CD4-positive, alpha-beta T cell treated with Interleukin-17A for 1 hour (primary cell): Measurements from ENCODE around the gene HOXB7.

Source experiments
- DNase-seq: peaks from one replicate; pipeline ENCODE4 v3.0.0-alpha.2; 2020

The HOXB7 gene

DNA sequence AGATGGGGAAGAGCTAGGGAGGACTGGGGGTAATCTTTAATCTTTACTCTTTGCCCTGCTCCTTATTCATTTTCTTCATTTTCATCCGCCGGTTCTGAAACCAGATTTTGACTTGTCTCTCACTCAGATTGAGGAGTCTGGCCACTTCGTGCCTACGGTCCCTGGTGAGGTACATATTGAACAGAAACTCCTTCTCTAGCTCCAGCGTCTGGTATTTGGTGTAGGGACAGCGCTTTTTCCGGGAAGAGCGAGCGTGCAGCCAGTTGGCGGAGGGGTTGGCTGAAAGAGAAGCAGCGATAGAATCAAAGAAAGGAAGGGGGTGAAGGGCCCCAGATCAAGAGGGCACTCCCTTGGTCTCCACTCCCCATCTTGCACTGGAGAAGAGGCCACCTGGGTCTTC lies 12.0 kb upstream of the HOXB7 start:
- no peak for DNase-seq

DNA sequence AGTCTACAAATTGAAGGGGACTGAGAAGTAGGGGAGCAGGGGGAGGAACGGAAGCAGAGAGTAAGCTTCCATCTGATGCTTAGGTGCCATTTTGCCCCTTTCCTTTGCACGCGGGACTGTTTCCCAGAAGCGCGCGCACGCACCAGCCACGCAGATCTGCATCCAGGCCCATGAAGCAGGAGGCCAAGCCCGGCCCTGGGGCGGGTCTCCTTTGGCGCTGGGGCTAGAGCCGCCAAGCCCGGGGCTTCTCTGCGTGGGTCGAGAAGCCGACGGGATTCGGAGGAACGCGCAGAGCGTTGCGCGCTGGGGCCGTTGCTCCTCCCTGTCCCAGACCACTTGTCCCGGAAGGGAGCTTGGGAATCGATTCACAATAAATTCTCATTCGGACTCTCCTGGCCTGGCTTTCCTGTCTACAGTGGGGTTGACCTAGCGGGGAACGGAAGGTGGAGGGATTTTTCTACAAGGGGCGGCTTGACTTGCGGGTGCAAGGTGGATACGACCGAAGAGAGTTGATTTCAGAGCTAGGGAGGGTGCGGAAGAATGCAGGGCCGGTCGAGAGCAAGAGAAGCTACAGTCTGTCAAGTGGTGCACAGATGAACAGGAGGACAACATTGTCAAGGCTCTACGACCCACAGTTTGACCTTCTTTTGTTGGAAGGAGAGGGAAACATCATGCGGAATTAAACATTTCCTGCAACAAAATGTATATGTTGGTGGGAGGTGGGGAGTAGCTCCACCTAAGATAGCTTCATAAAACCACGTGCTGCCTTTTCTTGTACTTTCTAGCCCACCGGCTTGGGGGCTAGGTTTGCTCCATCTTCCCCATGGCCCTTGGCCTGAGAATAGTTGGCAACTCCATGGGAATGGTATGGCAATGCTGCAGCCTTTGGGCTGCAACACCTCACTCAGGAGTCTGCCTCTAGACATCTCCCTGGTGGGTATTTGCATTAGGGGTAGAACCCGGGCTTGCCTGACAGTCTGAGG lies 10.9 kb upstream of the HOXB7 start:
- DNase-seq = no peak

GRCh38 chr17:48620461-48621139 lies 9.8 kb upstream of the HOXB7 start:
- no peak for DNase-seq

DNA sequence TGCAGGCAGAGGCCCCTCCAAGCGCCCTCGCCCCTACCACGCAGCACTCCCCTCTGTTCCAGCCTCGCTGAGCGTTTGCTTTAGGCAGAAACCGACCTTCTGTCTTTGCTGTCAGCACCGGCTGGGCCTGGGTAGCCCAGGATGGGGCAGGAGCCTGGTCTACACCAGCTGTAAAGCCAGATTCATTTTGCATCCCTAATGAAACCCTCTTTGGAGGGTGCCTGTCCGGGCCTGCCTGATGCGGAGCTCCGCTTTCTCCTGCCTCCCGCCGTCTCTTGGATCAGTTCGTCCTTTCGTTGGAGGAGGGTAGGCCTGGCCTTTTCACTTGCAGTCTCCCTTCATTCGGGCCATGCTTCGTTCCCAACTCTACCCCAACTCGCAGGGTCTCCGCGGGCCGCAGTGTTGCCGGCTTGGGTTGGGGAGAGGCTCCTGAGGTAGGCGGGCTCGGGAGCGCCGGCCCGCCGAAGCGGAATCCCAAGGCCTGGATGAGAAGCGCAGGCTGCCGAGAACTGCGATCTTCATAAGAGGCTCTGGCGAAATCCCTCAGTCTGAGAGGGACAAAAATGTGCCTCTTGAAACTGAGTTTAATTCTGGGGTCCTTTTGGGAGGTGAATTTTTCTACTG lies 9.1 kb upstream of the HOXB7 start:
- no peak for DNase-seq

DNA sequence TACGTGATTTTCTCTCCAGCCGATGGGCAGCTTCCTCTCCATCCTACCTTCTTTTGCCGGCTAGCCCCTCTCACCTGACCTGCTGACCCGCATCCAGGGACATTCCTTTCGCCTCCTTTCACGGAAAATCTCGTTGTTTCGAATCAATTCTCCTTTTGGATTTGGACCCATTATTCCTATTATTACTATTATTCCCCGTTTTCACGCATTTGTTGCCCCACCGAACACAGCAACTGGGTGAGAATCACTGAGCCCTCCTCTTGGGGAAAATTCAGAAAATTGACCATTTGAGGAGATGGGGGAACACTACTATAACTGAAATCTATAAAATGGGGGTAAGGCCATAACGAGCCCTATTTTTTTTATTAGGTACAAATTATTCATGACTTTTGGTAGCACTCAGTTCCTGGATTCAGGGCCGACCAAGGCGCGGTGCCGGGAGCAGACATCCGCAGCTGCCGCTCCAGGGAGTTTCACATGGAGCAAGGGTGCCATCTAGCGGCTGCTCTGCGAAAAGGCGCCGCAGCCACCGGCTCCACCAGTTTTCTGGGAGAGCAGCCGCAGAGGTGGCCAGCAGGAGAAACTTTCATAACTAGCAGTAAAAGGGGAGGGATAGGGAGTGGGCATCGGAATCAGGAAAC lies 7.6 kb upstream of the HOXB7 start:
- DNase-seq = peak; percentile 87

- no peak for DNase-seq
These were observed 6.8 kb upstream of the HOXB7 start for GRCh38 chr17:48617471-48618255.

DNA sequence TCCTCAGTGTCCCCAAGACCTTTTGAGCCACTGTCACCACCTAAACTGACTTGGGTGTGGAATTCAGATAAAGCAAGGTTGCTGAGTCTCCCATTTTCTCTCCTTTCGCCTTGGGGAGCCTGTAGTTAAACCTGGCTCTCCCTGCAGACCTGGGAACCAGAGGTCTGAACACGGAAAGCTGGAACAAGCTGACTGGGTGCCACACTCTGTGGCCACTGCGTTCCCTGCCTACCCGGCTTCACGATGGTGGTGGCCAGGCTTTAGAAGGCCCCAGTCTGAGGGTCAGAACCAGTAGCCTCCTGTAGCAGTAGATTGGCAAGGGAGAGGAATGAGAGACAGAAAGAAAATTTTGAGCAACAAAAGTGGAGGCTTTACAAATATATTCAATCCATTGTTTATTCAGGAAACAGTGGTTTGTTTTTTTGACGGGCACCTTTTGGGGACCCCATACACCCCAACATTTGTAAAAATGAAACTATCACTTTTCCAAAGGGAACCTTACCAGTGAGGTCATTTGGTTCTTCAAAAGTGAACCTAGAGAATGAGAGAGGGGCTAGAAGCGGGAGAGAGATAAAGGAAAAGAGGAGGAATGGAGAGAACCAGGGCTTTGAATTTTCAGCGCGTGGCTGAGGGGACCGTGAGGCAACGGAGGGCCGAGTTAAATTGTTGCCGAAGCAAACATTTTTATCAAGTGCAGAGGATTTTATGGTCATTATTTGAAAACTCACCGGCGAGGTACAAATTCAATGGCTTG lies 6.1 kb upstream of the HOXB7 start:
- DNase-seq = no peak

GRCh38 chr17:48615963-48616716 lies 5.3 kb upstream of the HOXB7 start:
- DNase-seq = no peak

DNA sequence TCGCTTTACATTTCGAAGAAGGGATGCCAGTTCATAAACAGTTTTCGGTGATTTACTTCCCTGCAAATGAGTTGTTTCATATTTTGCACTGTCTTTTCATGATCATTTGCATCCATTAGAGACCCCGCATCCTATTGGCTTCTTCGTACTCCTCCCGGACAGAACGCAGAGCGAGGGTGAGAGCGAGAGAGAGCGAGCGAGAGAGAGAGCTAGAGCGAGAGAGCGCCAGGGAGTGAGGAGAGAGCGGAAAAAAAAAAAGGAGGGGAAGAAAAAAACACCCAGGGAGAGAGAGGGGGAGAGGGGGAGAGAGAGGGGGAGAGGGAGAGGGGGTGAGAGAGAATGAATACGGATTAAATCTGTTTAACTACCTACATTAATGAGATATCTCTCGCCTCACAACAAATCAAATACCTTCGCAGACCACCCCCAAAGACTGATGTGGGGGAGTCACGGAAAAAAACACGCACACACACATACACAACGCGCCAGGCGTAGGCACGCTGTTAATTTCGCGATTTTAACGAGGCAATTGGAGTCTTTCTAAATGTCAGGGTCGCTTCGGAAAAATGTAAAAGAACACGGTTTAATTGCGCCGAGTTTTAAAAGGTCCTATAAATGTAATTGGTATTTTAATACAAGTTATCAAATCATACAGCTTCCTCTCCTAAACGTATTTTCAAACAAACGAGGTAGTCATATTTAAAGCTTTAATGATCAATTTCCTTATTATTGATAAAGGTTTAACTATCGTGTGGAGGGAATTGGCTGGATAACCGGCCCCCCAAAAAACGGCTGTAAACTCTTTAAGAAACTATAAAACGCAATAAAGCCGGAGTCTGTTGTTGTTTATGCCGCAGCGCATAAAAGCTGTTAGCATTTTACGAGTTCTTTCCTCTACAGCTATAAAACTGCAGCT lies 4.5 kb upstream of the HOXB7 start, which contains the start of gene HOXB8:
HOXB8 (minus strand) TSS at position 246 of the 916 bp plus-strand sequence. CDS start 588 bp downstream, outside the sequence.
- no peak for DNase-seq

DNA sequence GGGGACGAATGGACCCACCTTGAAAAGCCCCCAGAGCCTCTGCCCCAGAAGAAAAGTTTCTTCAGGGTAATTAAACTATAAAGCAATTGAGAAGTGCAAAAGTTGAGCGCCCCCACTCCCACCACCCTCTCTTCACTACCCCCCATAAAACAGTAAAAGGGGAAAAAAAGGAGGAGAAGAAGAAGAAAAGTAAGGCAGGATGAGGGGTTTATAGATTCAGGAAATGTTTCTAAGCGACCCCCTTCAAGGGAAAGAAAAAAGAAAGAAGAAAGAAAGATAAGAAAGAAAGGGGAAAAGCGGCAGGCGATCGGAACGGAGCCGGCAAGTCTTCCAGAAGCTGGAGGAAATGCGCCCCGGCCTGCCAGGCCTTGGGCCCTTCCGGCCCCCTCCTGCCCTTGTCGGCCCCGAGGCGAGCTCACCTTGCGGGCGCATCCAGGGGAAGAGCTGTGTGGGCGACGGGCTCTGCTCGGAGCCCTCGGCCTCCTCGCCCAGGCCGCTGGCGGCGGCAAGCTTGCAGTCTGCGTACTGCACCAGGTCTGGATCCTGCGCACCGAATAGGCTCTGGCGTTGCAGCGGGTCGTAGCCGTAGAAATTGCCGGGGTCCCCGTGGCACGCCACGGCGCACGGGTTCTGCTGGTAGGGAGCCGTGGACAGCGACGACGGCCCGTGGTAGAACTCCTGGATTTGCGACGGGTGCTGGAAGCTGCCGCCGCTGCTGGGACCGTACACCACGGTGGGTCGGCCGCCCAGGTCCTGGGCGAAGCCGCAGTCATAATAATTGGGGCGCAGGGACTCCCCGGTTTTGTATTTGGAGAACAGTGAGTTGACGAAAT lies 3.3 kb upstream of the HOXB7 start:
- DNase-seq = no peak

DNA sequence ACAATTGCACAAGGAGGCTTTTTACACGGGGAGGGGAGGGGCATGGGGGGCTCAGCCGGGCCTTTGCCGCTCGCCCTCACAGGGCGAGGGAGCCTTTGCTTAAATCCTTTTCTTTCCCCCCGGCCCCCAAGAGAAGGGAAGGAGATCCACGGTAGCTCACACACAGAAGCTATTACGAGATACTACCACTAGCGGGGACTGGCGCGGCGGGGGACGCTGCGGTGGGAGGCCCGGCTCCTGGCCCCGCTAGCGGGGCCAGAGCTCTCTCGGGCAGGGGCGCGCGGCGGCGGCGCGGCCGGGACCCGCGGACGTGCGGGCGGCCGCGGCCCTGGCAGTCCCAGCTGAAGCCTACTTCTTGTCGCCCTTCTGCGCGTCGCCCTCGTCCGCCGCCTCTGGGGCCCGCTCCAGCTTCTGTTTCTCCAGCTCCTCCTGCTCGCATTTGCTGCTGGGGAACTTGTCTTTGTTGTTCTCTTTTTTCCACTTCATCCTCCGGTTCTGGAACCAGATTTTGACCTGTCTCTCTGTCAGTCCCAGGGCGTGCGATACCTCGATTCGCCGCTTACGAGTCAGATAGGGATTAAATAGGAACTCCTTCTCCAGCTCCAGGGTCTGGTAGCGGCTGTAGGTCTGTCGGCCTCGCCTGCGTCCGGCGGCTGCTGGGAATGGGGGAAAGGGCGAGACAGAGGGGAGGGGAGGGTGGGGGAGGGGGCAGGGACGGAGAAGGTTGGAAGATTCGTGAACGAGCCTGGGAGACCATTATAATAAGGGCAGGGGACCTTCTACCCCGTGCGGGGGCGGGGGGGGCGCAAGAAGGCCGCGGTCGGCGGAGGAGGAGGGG lies 2.3 kb upstream of the HOXB7 start:
- peak; percentile 57 for DNase-seq

GRCh38 chr17:48612456-48612853 lies 1.6 kb upstream of the HOXB7 start:
- DNase-seq = no peak

- no peak for DNase-seq
These were observed 1.1 kb upstream of the HOXB7 start for GRCh38 chr17:48611681-48612455.

- DNase-seq = no peak
These were observed 396 bp upstream of the HOXB7 start for GRCh38 chr17:48611213-48611612.

DNA sequence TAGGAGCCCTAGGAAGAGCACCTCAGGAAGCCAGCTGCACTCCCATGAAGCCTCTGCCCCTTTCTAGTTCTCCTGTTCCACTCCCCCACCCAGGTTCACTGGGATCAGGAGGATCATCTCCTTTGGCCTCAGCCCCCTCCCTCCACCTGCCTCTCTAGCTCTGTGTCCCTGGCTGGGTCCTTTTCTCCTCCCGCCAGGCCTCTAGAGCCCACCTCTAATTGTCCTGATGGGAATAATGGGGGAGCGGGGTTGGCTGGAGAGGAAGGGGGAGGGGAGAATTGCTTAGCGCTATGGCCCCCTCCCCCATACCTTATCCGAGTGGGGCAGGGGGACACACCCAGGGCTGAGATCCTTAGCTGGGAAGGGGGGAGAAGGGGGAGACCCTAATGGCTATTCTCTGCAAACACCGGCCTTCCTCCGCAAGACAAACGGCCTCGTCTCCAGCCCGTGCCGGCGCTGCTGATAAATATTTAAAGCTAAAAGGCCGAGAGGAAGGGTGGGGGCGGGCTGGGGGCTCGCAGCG lies 997 bp downstream of the HOXB7 start:
- no peak for DNase-seq

DNA sequence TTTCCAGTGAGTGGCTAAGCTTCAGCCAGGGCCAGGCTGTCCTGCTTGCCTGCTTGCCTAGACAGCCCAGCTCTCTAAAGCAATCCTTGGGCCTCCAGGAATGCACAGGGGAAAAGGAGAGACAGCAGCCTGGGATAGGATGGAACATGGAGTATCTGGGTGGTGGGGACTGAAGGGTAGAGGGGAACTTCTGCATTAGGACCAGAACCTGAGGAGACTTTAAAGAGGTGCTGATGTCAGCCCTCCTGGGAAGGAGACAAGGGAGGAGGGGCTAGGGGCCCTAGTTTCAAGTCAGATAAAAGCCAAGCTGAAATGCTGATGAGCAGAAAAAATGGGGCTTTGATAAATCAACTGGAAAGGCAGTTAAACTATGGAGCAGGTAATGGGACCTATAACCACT lies 1.8 kb downstream of the HOXB7 start:
- no peak for DNase-seq

- DNase-seq = no peak
These were observed 2.4 kb downstream of the HOXB7 start for GRCh38 chr17:48608494-48608834.
